AG08395 (cell line): Measurements from ENCODE around the gene CASKIN2.

Experiments
- DNase-seq: peaks from one replicate; pipeline ENCODE4 v3.0.0; 2012; ENCODE audit warnings: mixed read lengths, low spot score

Gene CASKIN2

GRCh38 chr17:75518983-75519537, 3.7 kb upstream of the CASKIN2 start:
- no peak for DNase-seq

- no peak for DNase-seq
Measured at GRCh38 chr17:75518201-75518600, 2.9 kb upstream of the CASKIN2 start.

GRCh38 chr17:75517297-75517865, 2.0 kb upstream of the CASKIN2 start:
- DNase-seq, result no peak

- DNase-seq, result no peak
Measured at GRCh38 chr17:75516619-75517296, 1.4 kb upstream of the CASKIN2 start.

GRCh38 chr17:75516255-75516618, 900 bp upstream of the CASKIN2 start, which contains the start of gene TSEN54:
TSEN54 (plus strand) TSS chr17:75516528; CDS start chr17:75516561, 33 bp downstream.
- DNase-seq, result peak; percentile 98

- no peak for DNase-seq
Measured at GRCh38 chr17:75514919-75515495, 330 bp downstream of the CASKIN2 start.

DNA sequence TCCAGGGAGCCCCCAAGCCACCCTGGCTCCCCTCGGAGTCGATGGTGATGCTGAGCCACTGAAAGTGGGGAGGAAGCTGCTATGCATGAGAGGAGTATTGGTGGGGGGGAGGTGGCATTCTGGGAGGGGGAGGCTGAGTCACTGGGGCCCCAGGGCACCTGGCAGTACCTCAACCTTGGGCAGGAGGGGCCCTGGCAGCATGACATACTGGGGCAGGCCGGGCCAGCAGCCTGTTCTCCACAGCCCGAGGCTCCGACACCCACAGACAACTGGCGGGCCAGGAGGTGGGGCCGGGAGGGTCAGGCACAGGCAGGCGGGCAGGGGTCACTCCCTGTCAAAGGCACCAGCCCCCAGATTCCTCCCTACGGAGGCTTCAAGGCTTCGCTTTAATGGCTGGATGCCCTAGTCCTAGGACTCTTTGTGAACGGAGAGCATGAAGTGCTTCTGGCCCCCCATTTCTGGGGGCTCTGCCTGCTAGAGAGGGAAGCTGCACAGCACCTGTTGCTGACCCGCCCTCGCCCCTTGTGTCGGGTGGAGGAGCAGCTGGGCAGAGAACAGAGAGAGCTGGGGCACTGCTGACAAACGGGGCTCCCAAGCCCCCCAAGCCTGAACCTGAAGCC, 928 bp downstream of the CASKIN2 start:
- no peak for DNase-seq

DNA sequence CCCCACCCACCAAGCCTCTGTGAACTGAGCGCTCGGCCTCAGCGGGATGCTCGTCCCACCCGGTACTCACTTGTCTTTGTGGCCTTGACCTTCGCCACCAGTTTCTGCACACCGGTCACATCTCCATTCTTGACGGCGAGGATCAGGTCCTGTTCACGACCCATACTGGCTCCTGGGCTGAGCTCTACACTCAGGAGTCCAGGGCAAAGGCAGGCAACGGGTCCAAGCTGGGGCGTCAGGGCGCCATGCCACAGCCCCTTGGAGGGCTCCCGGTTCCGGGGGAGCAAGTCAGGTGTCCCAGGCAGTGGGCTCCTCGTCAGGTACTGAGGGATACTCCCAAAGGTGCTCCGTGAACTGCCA, 1.7 kb downstream of the CASKIN2 start:
- no peak for DNase-seq

DNA sequence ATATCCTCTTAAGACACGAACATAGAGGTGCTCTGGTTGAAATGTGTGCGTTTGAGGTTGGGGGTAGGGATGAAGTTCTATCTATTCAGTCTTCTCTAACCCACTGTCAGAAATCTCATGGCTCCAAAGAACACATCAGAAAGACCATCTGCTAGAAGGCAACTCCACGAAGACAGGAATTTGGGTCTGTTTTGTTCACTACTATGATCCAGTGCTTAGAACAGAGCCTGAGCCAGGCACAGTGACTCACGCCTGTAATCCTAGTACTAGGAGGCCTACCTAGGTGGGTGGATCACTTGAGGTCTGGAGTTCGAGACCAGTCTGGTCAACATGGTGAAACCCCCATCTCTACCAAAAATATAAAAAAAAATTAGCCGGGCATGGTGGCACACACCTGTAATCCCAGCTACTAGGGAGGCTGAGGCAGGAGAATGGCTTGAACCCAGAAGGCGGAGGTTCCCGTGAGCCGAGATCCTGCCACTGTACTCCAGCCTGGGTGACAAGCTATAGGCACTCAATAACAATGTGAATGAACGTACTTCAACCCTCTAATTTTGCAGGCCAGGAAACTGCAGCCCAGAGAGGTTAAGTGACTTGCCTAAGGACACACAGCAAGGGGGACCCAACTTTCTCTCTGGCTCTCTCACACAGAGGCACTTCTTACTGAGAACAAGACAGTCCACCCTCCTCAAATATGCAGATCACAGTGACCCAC, 2.3 kb downstream of the CASKIN2 start:
- DNase-seq, result no peak

DNA sequence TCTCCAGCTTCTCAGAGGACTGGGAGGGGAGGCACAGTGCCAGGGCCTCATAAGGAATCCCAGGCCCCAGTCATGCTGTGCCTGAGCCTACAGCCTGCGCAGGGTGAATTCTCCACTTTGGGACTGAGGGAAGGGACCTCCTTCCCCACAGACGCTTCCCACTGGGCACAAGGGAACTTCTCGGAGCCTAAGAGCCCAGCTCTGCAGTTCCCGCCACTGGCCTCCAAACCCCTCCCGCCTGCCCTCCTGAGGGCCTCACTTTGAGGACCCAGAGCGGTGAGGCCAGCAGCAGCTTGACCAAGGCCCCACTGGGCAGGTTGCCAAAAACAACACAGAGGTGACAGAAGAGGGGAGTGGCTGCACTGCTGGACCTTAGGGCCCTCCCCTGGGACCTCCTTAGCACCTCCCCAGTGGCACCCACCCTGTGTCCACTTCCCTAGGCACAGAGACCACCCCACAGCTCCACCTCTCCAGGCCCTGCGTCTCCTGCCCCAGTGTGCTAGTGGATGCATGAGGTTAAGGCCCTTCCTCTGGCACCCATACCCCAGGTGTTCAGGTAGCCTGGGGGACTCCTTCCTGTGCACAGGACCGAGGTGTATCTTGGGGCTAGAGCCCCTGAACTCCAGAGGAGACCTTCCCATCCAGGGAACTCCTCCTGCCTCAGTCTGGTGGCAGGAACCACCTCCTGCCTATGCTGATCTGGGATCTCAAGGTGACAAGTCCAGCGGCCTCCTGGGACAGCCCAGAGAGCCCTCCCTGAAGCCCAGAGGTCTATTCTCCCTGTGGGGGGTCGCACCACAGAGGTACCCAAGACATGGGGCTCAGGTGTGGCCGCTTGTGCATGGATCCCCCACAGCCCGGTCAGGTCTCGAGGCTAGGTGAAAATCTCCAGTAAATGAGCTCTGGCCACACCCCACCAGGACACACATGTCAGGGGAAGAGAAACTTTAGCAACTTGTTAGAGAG, 3.4 kb downstream of the CASKIN2 start:
- DNase-seq, result no peak

GRCh38 chr17:75511270-75511609, 4.1 kb downstream of the CASKIN2 start:
- DNase-seq, result no peak

DNA sequence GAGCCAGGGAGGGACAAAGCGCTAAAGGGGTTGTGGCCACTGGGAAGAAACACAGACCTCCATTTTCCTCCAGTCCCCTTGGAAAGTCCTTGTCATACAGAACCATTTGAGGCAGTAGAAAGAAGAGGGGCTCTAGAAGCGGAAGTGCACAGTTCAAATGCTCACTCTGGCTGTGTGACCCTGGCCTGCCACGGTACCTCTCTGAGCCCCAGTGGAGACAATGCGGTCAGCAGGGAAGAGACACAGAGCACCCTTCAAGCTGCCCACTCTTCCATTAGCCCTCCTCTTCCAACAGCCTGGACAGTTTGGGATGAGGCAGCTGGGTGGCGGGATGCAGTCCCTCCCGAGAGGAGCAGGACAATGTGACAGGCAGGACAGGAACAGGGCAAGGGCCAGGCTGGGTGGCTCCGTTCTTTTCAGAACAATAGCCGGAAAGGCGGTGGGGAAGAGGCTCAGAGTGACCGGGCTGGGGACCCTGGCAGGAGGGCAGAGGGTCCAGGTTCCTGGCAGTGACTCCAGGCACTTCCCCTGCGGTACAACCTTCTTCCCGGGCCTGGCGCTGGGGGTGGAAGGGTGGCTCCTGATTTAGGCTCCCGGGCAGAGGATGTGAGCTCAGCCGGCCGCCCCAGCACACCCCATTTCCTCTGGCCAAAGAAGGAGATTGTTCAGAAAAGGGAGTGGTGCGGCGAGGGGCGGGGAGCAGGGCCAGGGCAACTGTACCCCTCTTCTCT, 5.6 kb downstream of the CASKIN2 start:
- DNase-seq, result no peak

DNA sequence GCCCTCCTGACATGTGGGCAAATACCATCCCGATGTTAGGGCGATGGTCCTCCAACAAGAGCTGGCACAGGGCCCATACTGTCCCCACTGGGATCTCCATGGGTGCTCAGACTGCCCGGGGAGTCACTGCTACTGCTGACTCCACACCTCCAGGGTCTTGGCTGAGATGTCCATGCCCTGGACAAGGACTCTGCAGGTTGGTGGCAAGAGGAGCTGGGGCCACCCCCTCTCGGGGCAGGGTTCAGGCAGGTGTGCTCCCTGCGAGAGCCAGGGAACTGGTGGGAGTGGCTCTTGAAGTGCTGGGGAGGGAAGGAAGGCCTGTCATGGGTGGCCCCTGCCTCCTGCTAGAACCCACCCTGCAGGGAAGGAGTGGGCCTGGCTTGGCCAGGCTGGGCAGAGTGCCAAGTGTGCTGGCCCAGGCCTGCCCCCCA, 6.4 kb downstream of the CASKIN2 start:
- no peak for DNase-seq

GRCh38 chr17:75507733-75508719, 7.3 kb downstream of the CASKIN2 start:
- no peak for DNase-seq

GRCh38 chr17:75506888-75507287, 8.4 kb downstream of the CASKIN2 start:
- no peak for DNase-seq

GRCh38 chr17:75506134-75506533, 9.2 kb downstream of the CASKIN2 start:
- no peak for DNase-seq

GRCh38 chr17:75505640-75506039, 9.7 kb downstream of the CASKIN2 start:
- DNase-seq, result no peak

DNA sequence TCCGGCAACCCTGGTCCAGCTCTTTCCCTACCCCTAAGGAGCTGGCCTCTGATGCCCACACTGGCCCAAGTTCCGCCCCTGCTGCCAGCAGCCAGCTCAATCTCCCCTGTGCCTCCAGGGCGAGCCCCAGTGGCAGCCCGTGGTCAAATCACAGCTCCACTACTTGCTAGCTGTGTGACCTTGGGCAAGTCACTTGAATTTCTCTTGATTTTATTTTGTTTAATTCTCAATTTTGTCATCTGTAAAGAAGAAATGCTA, 10.3 kb downstream of the CASKIN2 start:
- no peak for DNase-seq

GRCh38 chr17:75504347-75505151, 10.8 kb downstream of the CASKIN2 start:
- no peak for DNase-seq
